ENCODE results near the gene PEAR1.

PEAR1 gene

DNA sequence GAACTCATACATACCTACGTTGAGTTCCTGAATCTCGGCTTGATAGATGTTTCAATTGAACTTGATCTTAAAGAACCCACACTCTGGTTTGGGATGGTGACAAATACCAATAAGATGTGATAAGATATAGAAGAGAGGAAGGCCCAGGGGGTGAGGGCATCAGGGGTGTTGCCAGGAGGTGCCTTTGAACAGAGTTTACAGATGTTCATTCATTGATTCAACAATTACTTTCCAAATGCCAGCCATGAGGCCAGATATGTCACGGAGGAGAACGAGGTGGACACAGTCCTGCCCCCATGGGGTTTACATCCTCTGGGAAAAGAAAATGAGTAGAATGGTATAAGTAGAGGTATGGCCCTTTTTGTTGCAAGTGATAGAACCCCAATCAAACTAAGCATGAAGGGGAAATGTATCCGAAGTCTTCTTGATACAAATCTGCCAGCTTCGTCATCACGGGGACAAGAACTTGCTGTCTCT is 27.6 kb downstream of the PEAR1 start:
- Histone ChIP-seq H3K27me3 (ENCODE audit: low read length) (no peaks in the 10 kb centered on the region), H4K20me1 (ENCODE audit: low read depth, low read length) (no peaks in the 10 kb centered on the region), H3K4me3 (ENCODE audit: insufficient read depth, low read length, poor library complexity, severe bottlenecking) (no peak overlapping the region), H3K4me2 (ENCODE audit: low read depth, low read length, poor library complexity, severe bottlenecking) (no peak overlapping the region), H3K9me3 (ENCODE audit: insufficient read depth, low read length) (no peaks in the 10 kb centered on the region), H3K27ac (ENCODE audit: low read depth, low read length) (no peak overlapping the region), H3K9me2 (replicated peaks; ENCODE audit: insufficient read depth, low read length) (no peaks in the 10 kb centered on the region), H3K36me3 (ENCODE audit: low read length) (no peaks in the 10 kb centered on the region), H3K9ac (ENCODE audit: low read length) (no peak overlapping the region), H3F3A (ENCODE audit: insufficient read depth) (no peaks in the 10 kb centered on the region), H3K79me2 (ENCODE audit: insufficient read depth, low read length) (no peaks in the 10 kb centered on the region), H2AFZ (ENCODE audit: low read depth, low read length, severe bottlenecking) (no peak overlapping the region)
- TF ChIP-seq, protein P1, sequence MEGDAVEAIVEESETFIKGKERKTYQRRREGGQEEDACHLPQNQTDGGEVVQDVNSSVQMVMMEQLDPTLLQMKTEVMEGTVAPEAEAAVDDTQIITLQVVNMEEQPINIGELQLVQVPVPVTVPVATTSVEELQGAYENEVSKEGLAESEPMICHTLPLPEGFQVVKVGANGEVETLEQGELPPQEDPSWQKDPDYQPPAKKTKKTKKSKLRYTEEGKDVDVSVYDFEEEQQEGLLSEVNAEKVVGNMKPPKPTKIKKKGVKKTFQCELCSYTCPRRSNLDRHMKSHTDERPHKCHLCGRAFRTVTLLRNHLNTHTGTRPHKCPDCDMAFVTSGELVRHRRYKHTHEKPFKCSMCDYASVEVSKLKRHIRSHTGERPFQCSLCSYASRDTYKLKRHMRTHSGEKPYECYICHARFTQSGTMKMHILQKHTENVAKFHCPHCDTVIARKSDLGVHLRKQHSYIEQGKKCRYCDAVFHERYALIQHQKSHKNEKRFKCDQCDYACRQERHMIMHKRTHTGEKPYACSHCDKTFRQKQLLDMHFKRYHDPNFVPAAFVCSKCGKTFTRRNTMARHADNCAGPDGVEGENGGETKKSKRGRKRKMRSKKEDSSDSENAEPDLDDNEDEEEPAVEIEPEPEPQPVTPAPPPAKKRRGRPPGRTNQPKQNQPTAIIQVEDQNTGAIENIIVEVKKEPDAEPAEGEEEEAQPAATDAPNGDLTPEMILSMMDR (IDR thresholded peaks at IDR 0.05; ENCODE audit: insufficient read depth, low read length, poor library complexity, severe bottlenecking), result no peak
- no peak for TF ChIP-seq EZH2phosphoT487 (conservative IDR thresholded peaks at IDR 0.05; ENCODE audit: low read length)

DNA sequence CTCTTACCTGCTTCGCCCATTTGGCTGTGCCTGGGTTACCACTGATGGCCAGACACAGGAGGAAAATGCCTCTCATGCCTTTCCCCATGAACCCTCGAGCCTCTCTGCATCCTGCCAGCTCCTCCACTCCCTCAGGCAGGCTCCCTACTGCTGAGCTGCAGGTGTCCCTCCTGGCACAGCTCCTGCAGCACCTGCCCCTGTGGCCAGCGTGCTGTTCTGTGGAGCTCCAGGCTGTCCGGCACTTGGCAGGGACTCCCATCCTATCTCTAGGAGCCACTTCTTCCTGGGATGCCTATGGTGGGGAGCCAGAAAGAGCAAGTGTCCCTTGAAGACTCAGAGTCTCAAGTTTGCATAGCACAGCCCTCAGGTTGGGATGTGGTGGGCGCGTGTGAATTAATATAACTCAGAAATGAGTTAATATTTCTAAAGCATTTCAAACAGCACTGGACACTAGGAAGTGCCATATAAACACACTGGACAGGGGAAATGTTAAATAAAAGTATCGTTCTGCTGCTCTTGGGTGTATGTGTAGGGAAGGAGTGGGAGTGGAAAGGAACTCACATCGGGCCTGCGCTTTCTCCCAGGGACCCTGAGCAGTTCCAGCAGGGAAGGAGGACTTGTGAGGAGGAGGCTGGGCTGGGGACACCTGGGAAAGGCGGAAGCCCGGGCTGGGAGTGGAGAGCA is 29.6 kb downstream of the PEAR1 start:
- Histone ChIP-seq H3K27ac (ENCODE audit: low read depth, low read length) (no peak overlapping the region), H3K27me3 (ENCODE audit: low read length) (no peaks in the 10 kb centered on the region), H3K36me3 (ENCODE audit: low read length) (no peaks in the 10 kb centered on the region), H3K9me2 (replicated peaks; ENCODE audit: insufficient read depth, low read length) (no peaks in the 10 kb centered on the region), H4K20me1 (ENCODE audit: low read depth, low read length) (no peaks in the 10 kb centered on the region), H3K79me2 (ENCODE audit: insufficient read depth, low read length) (no peaks in the 10 kb centered on the region), H3K9me3 (ENCODE audit: insufficient read depth, low read length) (no peaks in the 10 kb centered on the region), H3K4me3 (ENCODE audit: insufficient read depth, low read length, poor library complexity, severe bottlenecking) (no peak overlapping the region), H3K9ac (ENCODE audit: low read length) (no peak overlapping the region), H2AFZ (ENCODE audit: low read depth, low read length, severe bottlenecking) (no peak overlapping the region), H3F3A (ENCODE audit: insufficient read depth) (no peaks in the 10 kb centered on the region), H3K4me2 (ENCODE audit: low read depth, low read length, poor library complexity, severe bottlenecking) (no peak overlapping the region)
- no peak for TF ChIP-seq EZH2phosphoT487 (conservative IDR thresholded peaks at IDR 0.05; ENCODE audit: low read length)
- TF ChIP-seq, protein P1 (IDR thresholded peaks at IDR 0.05; ENCODE audit: insufficient read depth, low read length, poor library complexity, severe bottlenecking), result no peak

DNA sequence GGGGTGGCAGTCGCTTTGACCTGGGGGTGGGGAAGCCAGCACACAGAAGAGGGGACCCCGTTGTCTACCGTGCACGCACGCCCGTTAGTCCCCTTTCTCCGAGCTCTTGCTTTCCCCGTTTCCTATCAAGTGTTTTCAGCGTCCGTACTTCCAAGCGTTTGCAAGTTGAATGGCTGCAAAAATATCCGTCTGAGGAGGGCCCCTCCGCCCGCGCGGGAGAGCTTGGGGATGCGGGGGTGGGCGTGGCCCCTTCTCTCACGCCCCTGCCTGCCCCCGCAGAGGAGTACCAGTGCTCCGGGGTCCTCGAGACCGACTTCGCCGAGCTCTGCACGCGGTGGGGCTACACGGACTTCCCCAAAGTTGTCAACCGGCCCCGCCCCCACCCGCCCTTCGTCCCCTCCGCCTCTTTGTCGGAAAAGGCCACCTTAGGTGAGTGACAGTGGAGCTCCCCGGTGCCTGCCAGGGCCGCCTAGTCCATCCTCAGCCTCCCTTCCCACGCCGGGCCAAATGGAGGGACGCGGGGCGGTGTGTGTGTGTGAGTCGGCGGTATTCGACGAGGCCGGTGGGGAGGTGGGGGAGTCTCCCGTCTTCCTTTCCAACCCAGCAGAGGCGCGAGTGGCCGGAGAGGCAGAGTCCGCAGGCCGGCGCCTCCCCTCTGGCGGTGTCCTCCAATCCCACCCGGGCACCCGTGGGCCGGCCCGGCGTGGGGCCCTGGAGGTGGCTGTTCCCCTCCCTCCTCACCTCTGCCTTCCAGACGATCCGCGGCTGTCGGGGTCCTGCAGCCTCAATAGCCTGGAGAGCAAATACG is 30.4 kb downstream of the PEAR1 start:
- Histone ChIP-seq H3K9me3 (ENCODE audit: insufficient read depth, low read length) (no peaks in the 10 kb centered on the region), H3K9ac (ENCODE audit: low read length) (no peak overlapping the region), H3K4me2 (ENCODE audit: low read depth, low read length, poor library complexity, severe bottlenecking) (no peak overlapping the region), H2AFZ (ENCODE audit: low read depth, low read length, severe bottlenecking) (no peak overlapping the region), H4K20me1 (ENCODE audit: low read depth, low read length) (no peaks in the 10 kb centered on the region), H3K27ac (ENCODE audit: low read depth, low read length) (no peak overlapping the region), H3K36me3 (ENCODE audit: low read length) (no peaks in the 10 kb centered on the region), H3F3A (ENCODE audit: insufficient read depth) (no peaks in the 10 kb centered on the region), H3K79me2 (ENCODE audit: insufficient read depth, low read length) (no peaks in the 10 kb centered on the region), H3K9me2 (replicated peaks; ENCODE audit: insufficient read depth, low read length) (no peaks in the 10 kb centered on the region), H3K4me3 (ENCODE audit: insufficient read depth, low read length, poor library complexity, severe bottlenecking) (no peak overlapping the region), H3K27me3 (ENCODE audit: low read length) (no peaks in the 10 kb centered on the region)
- TF ChIP-seq, protein P1 (IDR thresholded peaks at IDR 0.05; ENCODE audit: insufficient read depth, low read length, poor library complexity, severe bottlenecking), result no peak
- no peak for TF ChIP-seq EZH2phosphoT487 (conservative IDR thresholded peaks at IDR 0.05; ENCODE audit: low read length)

Measured in SU-DHL-6 (cell line).